Measurements from ENCODE around the gene FAM98B. TPM values are rescaled to one million over a fixed set of nuclear protein-coding genes. Genes with fewer than 3 reads are reported as not detected.

FAM98B gene
- total RNA-seq, 1 experiment from 2014 or later, result 50.0 TPM

DNA sequence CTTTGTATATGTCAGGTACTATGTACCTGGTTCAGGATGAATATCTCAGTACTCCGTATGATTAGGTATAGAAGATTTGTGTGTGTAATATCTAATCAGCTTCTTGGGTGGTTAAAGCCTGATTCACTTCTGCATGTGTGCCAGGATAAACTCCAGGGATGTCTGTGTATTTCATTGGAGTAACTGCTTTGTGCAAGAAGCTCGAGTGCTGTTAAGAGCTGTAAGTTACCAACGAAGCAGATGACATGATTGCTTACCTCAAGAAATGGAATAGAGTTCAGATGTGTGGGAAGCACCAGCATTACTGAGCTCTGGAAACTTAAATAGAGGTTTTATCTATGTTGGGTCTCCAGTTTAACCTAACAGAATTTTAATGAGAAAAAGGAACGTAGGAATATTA, 23.7 kb downstream of the FAM98B start:
- Histone ChIP-seq H4K20me1 (ENCODE audit: control insufficient read depth, insufficient read depth, insufficient read length) (no peaks in the 10 kb centered on the region), H2BK5ac (ENCODE audit: insufficient read length, low read length) (no peak overlapping the region), H2BK120ac (ENCODE audit: low read depth, low read length, poor library complexity, severe bottlenecking) (no peak overlapping the region), H2BK12ac (ENCODE audit: insufficient read length, low read depth, low read length) (no peak overlapping the region), H2BK15ac (ENCODE audit: low read depth, low read length) (no peak overlapping the region), H3K56ac (ENCODE audit: insufficient read length, low read depth, low read length) (no peak overlapping the region), H3K23ac (ENCODE audit: insufficient read length, low read depth, low read length) (no peak overlapping the region), H4K91ac (ENCODE audit: insufficient read length, low read depth, low read length) (no peak overlapping the region), H3K9me3 (ENCODE audit: control insufficient read depth, low read depth, low read length) (no peaks in the 10 kb centered on the region), H4K5ac (ENCODE audit: insufficient read length, low read depth, low read length) (no peak overlapping the region), H3K27me3 (ENCODE audit: insufficient read depth, low read length) (no peaks in the 10 kb centered on the region), H3K4me2 (ENCODE audit: insufficient read depth, insufficient read length, low read length) (no peak overlapping the region), H4K8ac (replicated peaks; ENCODE audit: insufficient read length, low read depth, low read length) (no peak overlapping the region), H3K18ac (ENCODE audit: insufficient read length, low read depth, low read length) (no peak overlapping the region), H2AFZ (ENCODE audit: low read length) (no peak overlapping the region), H3K23me2 (ENCODE audit: insufficient read length, low read depth, low read length, poor library complexity, severe bottlenecking) (no peaks in the 10 kb centered on the region), H3K4me1 (ENCODE audit: insufficient read depth, low read length) (no peaks in the 10 kb centered on the region), H2BK20ac (ENCODE audit: low read depth, low read length, poor library complexity, severe bottlenecking) (no peak overlapping the region), H3T11ph (ENCODE audit: low read length) (no peak overlapping the region), H3K79me1 (ENCODE audit: insufficient read depth, low read depth, low read length, poor library complexity, severe bottlenecking) (no peaks in the 10 kb centered on the region), H3K9ac (ENCODE audit: extremely low read depth, insufficient read length, low read length) (no peak overlapping the region), H3K27ac (ENCODE audit: insufficient read length, low read depth, low read length) (no peak overlapping the region), H3K14ac (ENCODE audit: insufficient read depth, low read length) (no peak overlapping the region), H3K79me2 (ENCODE audit: insufficient read depth, low read length) (no peaks in the 10 kb centered on the region), H3K4ac (ENCODE audit: low read depth, low read length) (no peak overlapping the region), H2AK5ac (ENCODE audit: insufficient read length, low read length) (no peak overlapping the region)
- H3K36me3 Mint-ChIP-seq (ENCODE audit: insufficient read depth in 1 of 3, low read depth in 3 of 3), result peaks cover 12 to 47% (median 46%) of the 10 kb centered on the region in 3 experiments
- no peak for DNase-seq
- H3K4me1 Mint-ChIP-seq, result no peaks in the 10 kb centered on the region
- no peaks in the 10 kb centered on the region for H3K9me3 Mint-ChIP-seq
- H3K27me3 Mint-ChIP-seq (ENCODE audit: low read depth), result no peaks in the 10 kb centered on the region
- no peak overlapping the region for H3K4me3 Mint-ChIP-seq
- no peak for TF ChIP-seq CTCF (conservative IDR thresholded peaks at IDR 0.05)
- H3K27ac Mint-ChIP-seq, result no peak overlapping the region
- no CpG with 5 or more reads among the region's 4 CpGs for WGBS (ENCODE audit: extremely low coverage, insufficient read length, low lambda C conversion rate)

Data from H9 (cell line).